SK-N-SH (cell line): Measurements from ENCODE around the gene ELL3. TPM values are rescaled to one million over a fixed set of nuclear protein-coding genes. Genes with fewer than 3 reads are reported as not detected.
A peak's percentile ranks its signal among the peaks of the same experiment; 100 is the strongest.

Experiments used
- CTCF ChIA-PET: fragments of 300-600, 350-600 bp; formaldehyde crosslinking; extraction: SDS; loops from one replicate; lab custom pipeline; 2021; lab: Yijun Ruan, JAX
- POLR2A ChIA-PET: fragments of 350-600 bp; sonication (Branson Sonifier 250); formaldehyde crosslinking; extraction: SDS; loops from one replicate; lab custom pipeline; 2020; ENCODE audit warnings: antibody characterized with exemption, inconsistent platforms; lab: Yijun Ruan, JAX
- DNase-seq: peaks from one replicate; pipeline ENCODE4 v3.0.0; 2012
- H2AFZ ChIP-seq: fragments of 200-600 bp; sonication (generic); 2 replicates; pipeline ENCODE4 v1.8.1; 2016; ENCODE audit warnings: antibody characterized with exemption, mild to moderate bottlenecking, low read depth
- H3F3A ChIP-seq: fragments of 200-600 bp; sonication (generic); replicated peaks from 2 replicates; pipeline ENCODE3; 2016; ENCODE audit warnings: antibody characterized with exemption, mild to moderate bottlenecking; ENCODE audit not compliant: insufficient read depth
- H3K27ac ChIP-seq, 2 experiments: fragments of 200-500 bp in 1 of 2; fragments of 200-600 bp in 1 of 2; sonication (Bioruptor generic) in 1 of 2; sonication (generic), shearing (Covaris generic) in 1 of 2; 2 replicates each; pipeline versions ENCODE4 v1.5.1 to v1.6.1; 2014 to 2016; ENCODE audit warnings: low read depth in 2 of 2, inconsistent platforms in 1 of 2, low read length in 1 of 2, mild to moderate bottlenecking in 1 of 2, mixed read lengths in 1 of 2
- H3K27me3 ChIP-seq: fragments of 200-600 bp; sonication (generic), shearing (Covaris generic); 2 replicates; pipeline ENCODE4 v1.6.1; 2016; ENCODE audit warnings: mixed run types; ENCODE audit not compliant: insufficient read depth
- H3K36me3 ChIP-seq, 2 experiments: fragments of 200-500 bp in 1 of 2; fragments of 200-600 bp in 1 of 2; sonication (Bioruptor generic) in 1 of 2; sonication (generic) in 1 of 2; replicated peaks in 1 of 2; 2 replicates each; pipeline versions ENCODE3 to v1.5.1; 2014 to 2016; ENCODE audit warnings: low read length in 1 of 2, mild to moderate bottlenecking in 1 of 2; ENCODE audit not compliant: insufficient read depth in 2 of 2, control insufficient read depth in 1 of 2
- H3K4me1 ChIP-seq, 2 experiments: fragments of 200-500 bp in 1 of 2; fragments of 200-600 bp in 1 of 2; sonication (Bioruptor generic) in 1 of 2; sonication (generic), shearing (Covaris generic) in 1 of 2; 2 replicates each; pipeline versions ENCODE4 v1.5.1 to v1.6.1; 2014 to 2016; ENCODE audit warnings: low read depth in 1 of 2, low read length in 1 of 2, mixed run types in 1 of 2; ENCODE audit not compliant: insufficient read depth in 2 of 2, control insufficient read depth in 1 of 2
- H3K4me2 ChIP-seq: fragments of 200-600 bp; sonication (generic), shearing (Covaris generic); 2 replicates; pipeline ENCODE4 v1.6.1; 2017; ENCODE audit warnings: mixed run types
- H3K4me3 ChIP-seq, 2 experiments: fragments of 200-500 bp in 1 of 2; fragments of 200-600 bp in 1 of 2; sonication (Bioruptor generic) in 1 of 2; sonication (generic), shearing (Covaris generic) in 1 of 2; 2 replicates each; pipeline versions ENCODE4 v1.5.1 to v1.8.1; 2014 to 2016; ENCODE audit warnings: low read depth in 2 of 2, inconsistent platforms in 1 of 2, low read length in 1 of 2, mild to moderate bottlenecking in 1 of 2, mixed read lengths in 1 of 2, moderate library complexity in 1 of 2
- H3K79me2 ChIP-seq: fragments of 200-600 bp; sonication (generic); 2 replicates; pipeline ENCODE4 v1.8.1; 2017; ENCODE audit warnings: mild to moderate bottlenecking; ENCODE audit not compliant: insufficient read depth
- H3K9ac ChIP-seq: fragments of 200-600 bp; sonication (generic); 2 replicates; pipeline ENCODE4 v1.6.1; 2017; ENCODE audit warnings: mixed run types
- H3K9me2 ChIP-seq: fragments of 200-600 bp; sonication (generic); 2 replicates; pipeline ENCODE4 v1.6.1; 2017; ENCODE audit warnings: mixed run types
- H3K9me3 ChIP-seq: fragments of 200-600 bp; sonication (generic); 2 replicates; pipeline ENCODE4 v1.6.1; 2017; ENCODE audit warnings: mixed run types, mild to moderate bottlenecking, moderate library complexity
- H4K20me1 ChIP-seq: fragments of 200-600 bp; sonication (generic); 2 replicates; pipeline ENCODE4 v1.6.1; 2017; ENCODE audit warnings: mild to moderate bottlenecking, mixed run types; ENCODE audit not compliant: insufficient read depth
- FOSL2 ChIP-seq: IDR thresholded peaks from 2 replicates; pipeline ENCODE4 v1.4.0; 2012; ENCODE audit warnings: low read depth, mild to moderate bottlenecking, moderate library complexity, borderline replicate concordance
- FOXM1 ChIP-seq: IDR thresholded peaks from 2 replicates; pipeline ENCODE4 v1.4.0; 2012; ENCODE audit warnings: low read depth, mild to moderate bottlenecking
- GABPA ChIP-seq: IDR thresholded peaks from 2 replicates; pipeline ENCODE4 v1.4.0; 2012; ENCODE audit warnings: low read depth, mild to moderate bottlenecking
- JUND ChIP-seq: IDR thresholded peaks from 2 replicates; pipeline ENCODE4 v1.4.0; 2012
- MXI1 ChIP-seq: IDR thresholded peaks from 2 replicates; pipeline ENCODE4 v1.6.1; 2012; ENCODE audit warnings: mild to moderate bottlenecking, low read depth, low read length, improper control_type of control experiment
- NFIC ChIP-seq: IDR thresholded peaks from 2 replicates; pipeline ENCODE4 v1.4.0; 2012; ENCODE audit warnings: borderline replicate concordance
- RAD21 ChIP-seq: IDR thresholded peaks from 2 replicates; pipeline ENCODE4 v1.6.1; 2012; ENCODE audit warnings: mild to moderate bottlenecking, low read length
- SIN3A ChIP-seq: IDR thresholded peaks from 2 replicates; pipeline ENCODE4 v1.6.1; 2012; ENCODE audit warnings: low read depth, mild to moderate bottlenecking, low read length, moderate library complexity, borderline replicate concordance
- TAF1 ChIP-seq: IDR thresholded peaks from 2 replicates; pipeline ENCODE4 v1.6.1; 2012; ENCODE audit warnings: low read depth, mild to moderate bottlenecking, low read length, moderate library complexity, borderline replicate concordance
- TCF12 ChIP-seq: IDR thresholded peaks from 2 replicates; pipeline ENCODE4 v1.4.0; 2012
- TEAD4 ChIP-seq: IDR thresholded peaks from 2 replicates; pipeline ENCODE4 v1.4.0; 2012; ENCODE audit warnings: mild to moderate bottlenecking, borderline replicate concordance; ENCODE audit not compliant: insufficient read depth
- YY1 ChIP-seq: IDR thresholded peaks from 2 replicates; pipeline ENCODE4 v1.4.0; 2012; ENCODE audit warnings: low read depth, mild to moderate bottlenecking
- WGBS: methylation state at CpG from one replicate; pipeline ENCODE4 v1.1.6; 2017; ENCODE audit warnings: low lambda C conversion rate; 5-methylcytosine and 5-hydroxymethylcytosine counted together
- polyA plus RNA-seq, 3 experiments: library from polyadenylated mRNA; depleted of rRNA; stranded (reverse); fragments of >200 nt; gene quantifications; 2 replicates each; pipeline ENCODE4 v1.2.3, GENCODE V29; 2012
- TF ChIP-seq, protein P1 (sequence below): IDR thresholded peaks from 2 replicates; pipeline ENCODE4; 2012
- TF ChIP-seq, protein P2 (sequence below): fragments of 200-600 bp; sonication (generic); IDR thresholded peaks from 2 replicates; pipeline ENCODE4 v1.6.1; 2017; ENCODE audit warnings: antibody characterized with exemption, mild to moderate bottlenecking, moderate library complexity
- TF ChIP-seq, protein P3 (sequence below): IDR thresholded peaks from 2 replicates; pipeline ENCODE4 v1.4.0; 2012; ENCODE audit warnings: low read depth
- TF ChIP-seq, protein P4 (sequence below): IDR thresholded peaks from 2 replicates; pipeline ENCODE4 v1.6.1; 2012; ENCODE audit warnings: mild to moderate bottlenecking, low read depth, low read length, moderate library complexity
- TF ChIP-seq, protein P5 (sequence below): IDR thresholded peaks from 2 replicates; pipeline ENCODE4 v1.4.0; 2012; ENCODE audit warnings: low read depth, borderline replicate concordance

ELL3 gene
- polyA plus RNA-seq, 1 of the 3 experiments (the other 2 are of a cell fraction): 0.67 TPM

DNA sequence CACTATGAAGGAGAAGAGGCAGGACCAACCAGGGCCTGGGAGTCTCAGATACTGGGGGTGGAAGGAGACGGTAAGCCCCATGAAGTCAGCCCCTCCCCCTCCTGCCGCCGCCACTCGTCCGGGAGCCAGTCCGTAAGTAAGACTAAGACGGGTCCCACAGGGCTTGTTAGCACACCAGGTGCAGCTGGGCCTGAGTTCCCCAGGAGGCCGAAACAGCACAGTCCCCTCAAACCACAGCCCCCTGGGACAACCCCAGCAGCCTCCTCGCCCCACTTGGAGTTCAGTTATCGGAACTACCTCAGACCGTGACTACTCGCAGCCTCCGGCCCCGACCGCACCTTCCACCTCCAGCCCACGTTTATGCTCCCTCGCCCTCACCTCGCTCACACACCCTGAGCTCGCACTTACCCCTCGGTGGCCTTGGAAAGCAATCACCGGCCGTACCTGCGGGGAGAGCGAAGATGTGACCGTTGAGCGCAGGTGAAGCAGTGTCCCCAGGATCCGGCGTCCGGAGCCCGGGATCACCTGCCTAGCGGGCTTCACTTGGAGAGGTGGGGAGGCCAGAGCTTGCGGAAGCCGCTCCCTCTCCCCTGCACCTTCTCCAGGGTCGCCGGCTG is 557 bp downstream of the ELL3 start (continued):
- no peak for TF ChIP-seq TAF1
- TF ChIP-seq FOXM1: no peak
- no peak for TF ChIP-seq TCF12
- TF ChIP-seq, protein P1, sequence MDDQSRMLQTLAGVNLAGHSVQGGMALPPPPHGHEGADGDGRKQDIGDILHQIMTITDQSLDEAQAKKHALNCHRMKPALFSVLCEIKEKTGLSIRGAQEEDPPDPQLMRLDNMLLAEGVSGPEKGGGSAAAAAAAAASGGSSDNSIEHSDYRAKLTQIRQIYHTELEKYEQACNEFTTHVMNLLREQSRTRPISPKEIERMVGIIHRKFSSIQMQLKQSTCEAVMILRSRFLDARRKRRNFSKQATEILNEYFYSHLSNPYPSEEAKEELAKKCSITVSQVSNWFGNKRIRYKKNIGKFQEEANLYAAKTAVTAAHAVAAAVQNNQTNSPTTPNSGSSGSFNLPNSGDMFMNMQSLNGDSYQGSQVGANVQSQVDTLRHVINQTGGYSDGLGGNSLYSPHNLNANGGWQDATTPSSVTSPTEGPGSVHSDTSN: no peak
- TF ChIP-seq NFIC: no peak
- TF ChIP-seq JUND: no peak
- TF ChIP-seq RAD21: no peak
- TF ChIP-seq, protein P2, sequence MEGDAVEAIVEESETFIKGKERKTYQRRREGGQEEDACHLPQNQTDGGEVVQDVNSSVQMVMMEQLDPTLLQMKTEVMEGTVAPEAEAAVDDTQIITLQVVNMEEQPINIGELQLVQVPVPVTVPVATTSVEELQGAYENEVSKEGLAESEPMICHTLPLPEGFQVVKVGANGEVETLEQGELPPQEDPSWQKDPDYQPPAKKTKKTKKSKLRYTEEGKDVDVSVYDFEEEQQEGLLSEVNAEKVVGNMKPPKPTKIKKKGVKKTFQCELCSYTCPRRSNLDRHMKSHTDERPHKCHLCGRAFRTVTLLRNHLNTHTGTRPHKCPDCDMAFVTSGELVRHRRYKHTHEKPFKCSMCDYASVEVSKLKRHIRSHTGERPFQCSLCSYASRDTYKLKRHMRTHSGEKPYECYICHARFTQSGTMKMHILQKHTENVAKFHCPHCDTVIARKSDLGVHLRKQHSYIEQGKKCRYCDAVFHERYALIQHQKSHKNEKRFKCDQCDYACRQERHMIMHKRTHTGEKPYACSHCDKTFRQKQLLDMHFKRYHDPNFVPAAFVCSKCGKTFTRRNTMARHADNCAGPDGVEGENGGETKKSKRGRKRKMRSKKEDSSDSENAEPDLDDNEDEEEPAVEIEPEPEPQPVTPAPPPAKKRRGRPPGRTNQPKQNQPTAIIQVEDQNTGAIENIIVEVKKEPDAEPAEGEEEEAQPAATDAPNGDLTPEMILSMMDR: no peak

DNA sequence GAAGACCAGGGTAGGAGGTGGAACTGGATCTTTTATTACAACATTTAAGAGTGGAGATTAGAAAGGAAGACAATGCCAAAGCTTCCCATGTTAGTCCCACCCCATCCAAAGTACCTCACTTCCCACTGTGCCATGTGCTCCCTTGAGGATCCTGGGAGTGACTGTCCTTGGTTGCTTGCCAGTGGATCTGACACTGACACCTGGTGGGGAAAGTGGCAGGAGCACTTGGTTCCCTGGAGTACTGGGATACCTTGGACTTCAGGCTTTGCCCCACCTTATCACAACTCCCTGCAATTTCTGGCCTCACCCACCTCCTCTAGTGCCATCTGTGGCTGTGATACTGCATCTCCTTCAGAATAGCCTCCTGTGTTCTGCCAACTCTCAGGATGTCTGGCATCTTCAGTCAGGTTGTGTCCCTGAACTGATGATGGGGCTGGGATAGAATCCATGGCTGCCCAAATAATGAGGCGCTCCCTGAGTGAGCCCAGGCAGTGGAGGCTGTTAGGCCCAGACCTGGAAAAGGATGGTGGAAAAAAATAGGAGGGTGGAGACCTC is 1.3 kb downstream of the ELL3 start:
- Histone ChIP-seq H3K9me2 (no peaks in the 10 kb centered on the region), H3K4me2 (no peak overlapping the region), H4K20me1 (no peaks in the 10 kb centered on the region), H2AFZ (no peak overlapping the region), H3K9ac (no peak overlapping the region), H3K4me1 (peaks cover 0 to 3% of the 10 kb centered on the region in 2 experiments; a peak in 1 of 4 replicates), H3K79me2 (no peaks in the 10 kb centered on the region), H3K27me3 (no peaks in the 10 kb centered on the region), H3K4me3 (no peak overlapping the region), H3K36me3 (peaks cover 23 to 29% of the 10 kb centered on the region in 2 experiments), H3K27ac (no peak overlapping the region; a peak in 1 of 4 replicates), H3K9me3 (no peaks in the 10 kb centered on the region), H3F3A (peaks cover 45% of the 10 kb centered on the region)
- ChIA-PET CTCF (interaction anchor here (0.8 to 3.0 kb wide), 6 partner anchors 11 to 22 kb away, joined by 3 to 13 read pairs (median 6); no protein-coding TSS in a partner anchor), POLR2A (no interaction called here)
- 100% methylated on average over 1 of the region's 1 CpG for WGBS
- DNase-seq: peak; percentile 52
- TF ChIP-seq GABPA: no peak
- no peak for TF ChIP-seq JUND
- TF ChIP-seq FOSL2: no peak
- peak; percentile 65; the same call in 1 of the 2 replicates for TF ChIP-seq MXI1
- no peak for TF ChIP-seq YY1
- TF ChIP-seq, protein P3, sequence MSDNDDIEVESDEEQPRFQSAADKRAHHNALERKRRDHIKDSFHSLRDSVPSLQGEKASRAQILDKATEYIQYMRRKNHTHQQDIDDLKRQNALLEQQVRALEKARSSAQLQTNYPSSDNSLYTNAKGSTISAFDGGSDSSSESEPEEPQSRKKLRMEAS: peak; percentile 71; the same call in 1 of the 2 replicates
- TF ChIP-seq, protein P2: peak; percentile 44
- TF ChIP-seq TCF12: no peak
- no peak for TF ChIP-seq SIN3A
- TF ChIP-seq, protein P1: no peak
- TF ChIP-seq RAD21: peak; percentile 30
- TF ChIP-seq, protein P4, sequence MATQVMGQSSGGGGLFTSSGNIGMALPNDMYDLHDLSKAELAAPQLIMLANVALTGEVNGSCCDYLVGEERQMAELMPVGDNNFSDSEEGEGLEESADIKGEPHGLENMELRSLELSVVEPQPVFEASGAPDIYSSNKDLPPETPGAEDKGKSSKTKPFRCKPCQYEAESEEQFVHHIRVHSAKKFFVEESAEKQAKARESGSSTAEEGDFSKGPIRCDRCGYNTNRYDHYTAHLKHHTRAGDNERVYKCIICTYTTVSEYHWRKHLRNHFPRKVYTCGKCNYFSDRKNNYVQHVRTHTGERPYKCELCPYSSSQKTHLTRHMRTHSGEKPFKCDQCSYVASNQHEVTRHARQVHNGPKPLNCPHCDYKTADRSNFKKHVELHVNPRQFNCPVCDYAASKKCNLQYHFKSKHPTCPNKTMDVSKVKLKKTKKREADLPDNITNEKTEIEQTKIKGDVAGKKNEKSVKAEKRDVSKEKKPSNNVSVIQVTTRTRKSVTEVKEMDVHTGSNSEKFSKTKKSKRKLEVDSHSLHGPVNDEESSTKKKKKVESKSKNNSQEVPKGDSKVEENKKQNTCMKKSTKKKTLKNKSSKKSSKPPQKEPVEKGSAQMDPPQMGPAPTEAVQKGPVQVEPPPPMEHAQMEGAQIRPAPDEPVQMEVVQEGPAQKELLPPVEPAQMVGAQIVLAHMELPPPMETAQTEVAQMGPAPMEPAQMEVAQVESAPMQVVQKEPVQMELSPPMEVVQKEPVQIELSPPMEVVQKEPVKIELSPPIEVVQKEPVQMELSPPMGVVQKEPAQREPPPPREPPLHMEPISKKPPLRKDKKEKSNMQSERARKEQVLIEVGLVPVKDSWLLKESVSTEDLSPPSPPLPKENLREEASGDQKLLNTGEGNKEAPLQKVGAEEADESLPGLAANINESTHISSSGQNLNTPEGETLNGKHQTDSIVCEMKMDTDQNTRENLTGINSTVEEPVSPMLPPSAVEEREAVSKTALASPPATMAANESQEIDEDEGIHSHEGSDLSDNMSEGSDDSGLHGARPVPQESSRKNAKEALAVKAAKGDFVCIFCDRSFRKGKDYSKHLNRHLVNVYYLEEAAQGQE: no peak
- TF ChIP-seq, protein P5, sequence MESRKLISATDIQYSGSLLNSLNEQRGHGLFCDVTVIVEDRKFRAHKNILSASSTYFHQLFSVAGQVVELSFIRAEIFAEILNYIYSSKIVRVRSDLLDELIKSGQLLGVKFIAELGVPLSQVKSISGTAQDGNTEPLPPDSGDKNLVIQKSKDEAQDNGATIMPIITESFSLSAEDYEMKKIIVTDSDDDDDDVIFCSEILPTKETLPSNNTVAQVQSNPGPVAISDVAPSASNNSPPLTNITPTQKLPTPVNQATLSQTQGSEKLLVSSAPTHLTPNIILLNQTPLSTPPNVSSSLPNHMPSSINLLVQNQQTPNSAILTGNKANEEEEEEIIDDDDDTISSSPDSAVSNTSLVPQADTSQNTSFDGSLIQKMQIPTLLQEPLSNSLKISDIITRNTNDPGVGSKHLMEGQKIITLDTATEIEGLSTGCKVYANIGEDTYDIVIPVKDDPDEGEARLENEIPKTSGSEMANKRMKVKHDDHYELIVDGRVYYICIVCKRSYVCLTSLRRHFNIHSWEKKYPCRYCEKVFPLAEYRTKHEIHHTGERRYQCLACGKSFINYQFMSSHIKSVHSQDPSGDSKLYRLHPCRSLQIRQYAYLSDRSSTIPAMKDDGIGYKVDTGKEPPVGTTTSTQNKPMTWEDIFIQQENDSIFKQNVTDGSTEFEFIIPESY: no peak
- no peak for TF ChIP-seq TEAD4
